Endothelial cell of umbilical vein (primary cell): ENCODE measurements around the gene SDK2. TPM values are rescaled to one million over a fixed set of nuclear protein-coding genes. Genes with fewer than 3 reads are reported as not detected.

Source experiments
- BruUV-seq: library from RNA; stranded (reverse); fragments of 400-500 nt; replicated peaks from 2 replicates; lab custom pipeline; 2021; lab: Mats Ljungman, UMichigan
- CTCF ChIA-PET: fragments of 300-600, 350-600 bp; sonication (Branson Sonifier 250); formaldehyde crosslinking; loops from one replicate; lab custom pipeline; 2021; ENCODE audit warnings: antibody characterized with exemption, inconsistent platforms; lab: Charles Lee
- POLR2A ChIA-PET: fragments of 300-600, 350-600 bp; sonication (Branson Sonifier 250); formaldehyde crosslinking; loops from one replicate; lab custom pipeline; 2021; ENCODE audit warnings: antibody characterized with exemption, inconsistent platforms; lab: Charles Lee
- DNase-seq: peaks from one replicate; pipeline ENCODE4 v3.0.0-alpha.2; 2011; ENCODE audit warnings: low read depth, low spot score
- FAIRE-seq: peaks from 2 replicates; lab custom pipeline; 2011; peaks lifted over from hg19 to GRCh38; lab: Jason Lieb, UNC
- H2AFZ ChIP-seq: 2 replicates; pipeline ENCODE4 v1.6.0; 2012; ENCODE audit warnings: low read depth, low read length, control low read depth, inconsistent platforms
- H3K27ac ChIP-seq: 2 replicates; pipeline ENCODE4 v1.5.1; 2011; ENCODE audit warnings: low read depth, mild to moderate bottlenecking, control low read depth, low read length, moderate library complexity; ENCODE audit not compliant: insufficient read depth
- H3K27me3 ChIP-seq, 2 experiments: 2 replicates each; pipeline versions ENCODE4 v1.6.0 to v1.6.1; 2011; ENCODE audit warnings: low read length in 2 of 2, mixed read lengths in 1 of 2; ENCODE audit not compliant: control insufficient read depth in 2 of 2, insufficient read depth in 2 of 2
- H3K36me3 ChIP-seq, 2 experiments: 2 replicates in 1 of 2; 3 replicates in 1 of 2; pipeline ENCODE4 v1.5.1; 2011; ENCODE audit warnings: low read length in 2 of 2, mild to moderate bottlenecking in 1 of 2, moderate library complexity in 1 of 2; ENCODE audit not compliant: control insufficient read depth in 2 of 2, insufficient read depth in 2 of 2; ENCODE audit errors: extremely low read depth in 1 of 2
- H3K4me1 ChIP-seq: 3 replicates; pipeline ENCODE4 v1.5.1; 2011; ENCODE audit warnings: mild to moderate bottlenecking, low read length; ENCODE audit not compliant: control insufficient read depth, insufficient read depth; ENCODE audit errors: extremely low read depth
- H3K4me2 ChIP-seq: 2 replicates; pipeline ENCODE4 v1.6.1; 2011; ENCODE audit warnings: low read length, control low read depth, mixed read lengths; ENCODE audit not compliant: insufficient read depth
- H3K4me3 ChIP-seq, 3 experiments: fragments of 200-600 bp in 1 of 3; sonication (generic), shearing (Covaris generic) in 1 of 3; replicated peaks in 1 of 3; 2 replicates each; pipeline ENCODE4 v1.5.1; 2011 to 2016; ENCODE audit warnings: control low read depth in 3 of 3, low read length in 3 of 3, mild to moderate bottlenecking in 2 of 3, inconsistent platforms in 1 of 3, low read depth in 1 of 3, moderate library complexity in 1 of 3; ENCODE audit not compliant: insufficient read depth in 1 of 3
- H3K79me2 ChIP-seq: 2 replicates; pipeline ENCODE4 v1.6.0; 2012; ENCODE audit warnings: low read length, inconsistent platforms; ENCODE audit not compliant: control insufficient read depth, insufficient read depth
- H3K9ac ChIP-seq: replicated peaks from 2 replicates; pipeline ENCODE3; 2011; ENCODE audit warnings: low read length, control low read depth; ENCODE audit not compliant: insufficient read depth; ENCODE audit errors: extremely low read depth
- H3K9me1 ChIP-seq: replicated peaks from 3 replicates; pipeline ENCODE4 v1.6.0; 2011; ENCODE audit warnings: mild to moderate bottlenecking, low read length; ENCODE audit not compliant: control insufficient read depth, insufficient read depth; ENCODE audit errors: extremely low read depth
- H3K9me3 ChIP-seq: replicated peaks from 2 replicates; pipeline ENCODE4 v1.5.1; 2012; ENCODE audit warnings: low read length, inconsistent platforms; ENCODE audit not compliant: control insufficient read depth, insufficient read depth
- H4K20me1 ChIP-seq: replicated peaks from 2 replicates; pipeline ENCODE3; 2011; ENCODE audit warnings: mild to moderate bottlenecking, low read length; ENCODE audit not compliant: control insufficient read depth, insufficient read depth; ENCODE audit errors: extremely low read depth
- EZH2 ChIP-seq: IDR thresholded peaks from 2 replicates; pipeline ENCODE4 v1.6.1; 2012; ENCODE audit warnings: borderline replicate concordance, low read depth, mild to moderate bottlenecking, moderate library complexity, low read length, inconsistent platforms; ENCODE audit not compliant: severe bottlenecking
- FOS ChIP-seq: IDR thresholded peaks from 2 replicates; pipeline ENCODE4 v1.6.1; 2011; ENCODE audit warnings: mild to moderate bottlenecking, low read length, moderate library complexity, borderline replicate concordance; ENCODE audit not compliant: insufficient read depth
- GATA2 ChIP-seq: IDR thresholded peaks from 2 replicates; pipeline ENCODE4 v1.7.0; 2011; ENCODE audit warnings: low read depth, mild to moderate bottlenecking, moderate library complexity, mixed read lengths, low read length; ENCODE audit not compliant: insufficient read length, insufficient read depth
- JUN ChIP-seq: IDR thresholded peaks from 2 replicates; pipeline ENCODE4 v1.6.1; 2011; ENCODE audit warnings: borderline replicate concordance, low read depth; ENCODE audit not compliant: insufficient read length, insufficient read depth
- MYC ChIP-seq: IDR thresholded peaks from one replicate; pipeline ENCODE4 v1.6.1; 2011; ENCODE audit warnings: mild to moderate bottlenecking, low read depth, low read length
- POLR2A ChIP-seq: IDR thresholded peaks from 2 replicates; pipeline ENCODE4 v1.6.1; 2012; ENCODE audit warnings: low read depth, mild to moderate bottlenecking, control low read depth, low read length
- POLR2AphosphoS5 ChIP-seq: IDR thresholded peaks from 2 replicates; pipeline ENCODE4 v1.6.1; 2012; ENCODE audit warnings: low read depth, mild to moderate bottlenecking, control low read depth, low read length, moderate library complexity; ENCODE audit not compliant: insufficient read depth
- dilution Hi-C: fragments of 300-500 bp; cut with MboI; formaldehyde crosslinking; loops from one replicate; pipeline ENCODE4 v1.15.0; 2019; ENCODE audit warnings: low sequenced_read_pairs; ENCODE audit not compliant: extremely low pct_ligation_motif_present
- intact Hi-C: fragments of 100-400 bp; cut with micrococcal nuclease; formaldehyde crosslinking; loops from one replicate; pipeline ENCODE4 v1.10.0; 2022
- polyA plus RNA-seq, 4 experiments: library from polyadenylated mRNA; depleted of rRNA in 3 of 4; stranded (reverse) in 3 of 4; unstranded in 1 of 4; fragments of >200 nt; gene quantifications; 2 replicates each; pipeline versions ENCODE4 v1.2.1 to v1.2.3, GENCODE V29; 2011 to 2012; ENCODE audit warnings: missing spikeins in 1 of 4
- total RNA-seq: library from RNA; stranded (reverse); gene quantifications from 2 replicates; pipeline ENCODE4 v1.2.3, GENCODE V29; 2021
- TF ChIP-seq, protein P1 (sequence below): IDR thresholded peaks from 2 replicates; pipeline ENCODE4 v1.6.1; 2011; ENCODE audit not compliant: insufficient read depth, insufficient read length
- TF ChIP-seq, protein P2 (sequence below), 2 donors: IDR thresholded peaks; 1 replicate in 1 of 2; 2 replicates in 1 of 2; pipeline ENCODE4 v1.5.1; 2011; ENCODE audit warnings: low read length in 2 of 2, mild to moderate bottlenecking in 2 of 2, moderate library complexity in 2 of 2, control low read depth in 1 of 2, inconsistent platforms in 1 of 2, low read depth in 1 of 2; ENCODE audit not compliant: insufficient read depth in 1 of 2; ENCODE audit errors: extremely low read depth in 1 of 2

The SDK2 gene
- total and polyA plus RNA-seq, 2 donors (not counting 3 experiments of a cell fraction or from before 2014, with no cell fraction given) = not detected

DNA sequence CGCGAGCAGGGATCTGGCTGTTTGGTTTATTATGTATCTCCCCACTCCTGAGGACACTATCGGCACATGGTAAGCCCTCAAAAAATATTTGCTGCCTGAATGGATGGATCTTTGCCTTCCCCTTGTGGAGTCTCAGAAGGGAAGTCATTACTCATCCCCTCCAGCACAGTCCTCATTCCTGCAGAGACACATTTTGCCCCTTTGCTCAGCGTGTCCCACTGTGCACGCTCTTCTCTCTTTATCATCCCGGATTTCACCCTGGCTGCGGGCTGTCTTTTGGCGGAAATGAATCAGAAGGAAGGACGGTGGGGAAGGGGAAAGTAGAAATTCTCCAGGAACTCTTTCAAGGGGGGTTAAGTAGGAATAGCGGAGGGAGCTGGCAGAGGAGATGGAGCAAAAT is 207.3 kb downstream of the SDK2 start:
- BruUV-seq = no TSS peak
- H3K79me2 ChIP-seq = no peaks in the 10 kb centered on the region
- DNase-seq = no peak
- no peak overlapping the region for H3K4me3 ChIP-seq
- no peak for FAIRE-seq
- H3K9me3 ChIP-seq = no peaks in the 10 kb centered on the region
- H3K27ac ChIP-seq = no peak overlapping the region
- TF ChIP-seq POLR2A = no peak
- no peak for TF ChIP-seq JUN
- no peak for TF ChIP-seq POLR2AphosphoS5
- TF ChIP-seq, protein P1, sequence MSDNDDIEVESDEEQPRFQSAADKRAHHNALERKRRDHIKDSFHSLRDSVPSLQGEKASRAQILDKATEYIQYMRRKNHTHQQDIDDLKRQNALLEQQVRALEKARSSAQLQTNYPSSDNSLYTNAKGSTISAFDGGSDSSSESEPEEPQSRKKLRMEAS = no peak
- no peak for TF ChIP-seq GATA2
- TF ChIP-seq FOS = no peak
- TF ChIP-seq EZH2 = no peak
- no peak for TF ChIP-seq MYC
- TF ChIP-seq, protein P2, sequence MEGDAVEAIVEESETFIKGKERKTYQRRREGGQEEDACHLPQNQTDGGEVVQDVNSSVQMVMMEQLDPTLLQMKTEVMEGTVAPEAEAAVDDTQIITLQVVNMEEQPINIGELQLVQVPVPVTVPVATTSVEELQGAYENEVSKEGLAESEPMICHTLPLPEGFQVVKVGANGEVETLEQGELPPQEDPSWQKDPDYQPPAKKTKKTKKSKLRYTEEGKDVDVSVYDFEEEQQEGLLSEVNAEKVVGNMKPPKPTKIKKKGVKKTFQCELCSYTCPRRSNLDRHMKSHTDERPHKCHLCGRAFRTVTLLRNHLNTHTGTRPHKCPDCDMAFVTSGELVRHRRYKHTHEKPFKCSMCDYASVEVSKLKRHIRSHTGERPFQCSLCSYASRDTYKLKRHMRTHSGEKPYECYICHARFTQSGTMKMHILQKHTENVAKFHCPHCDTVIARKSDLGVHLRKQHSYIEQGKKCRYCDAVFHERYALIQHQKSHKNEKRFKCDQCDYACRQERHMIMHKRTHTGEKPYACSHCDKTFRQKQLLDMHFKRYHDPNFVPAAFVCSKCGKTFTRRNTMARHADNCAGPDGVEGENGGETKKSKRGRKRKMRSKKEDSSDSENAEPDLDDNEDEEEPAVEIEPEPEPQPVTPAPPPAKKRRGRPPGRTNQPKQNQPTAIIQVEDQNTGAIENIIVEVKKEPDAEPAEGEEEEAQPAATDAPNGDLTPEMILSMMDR (IDR thresholded peaks at IDR 0.05; ENCODE audit: extremely low read depth in 1 of 2, insufficient read depth in 1 of 2, low read depth in 1 of 2, low read length in 2 of 2) = no peak
- no peaks in the 10 kb centered on the region for H4K20me1 ChIP-seq
- H2AFZ ChIP-seq = no peak overlapping the region
- no peaks in the 10 kb centered on the region for H3K36me3 ChIP-seq
- H3K9ac ChIP-seq = no peak overlapping the region
- no peak overlapping the region for H3K4me2 ChIP-seq
- ChIA-PET POLR2A (no interaction called here), CTCF (no interaction called here)
- dilution Hi-C loops = no loop called here
- no peaks in the 10 kb centered on the region for H3K9me1 ChIP-seq
- no peaks in the 10 kb centered on the region for H3K27me3 ChIP-seq
- no peaks in the 10 kb centered on the region for H3K4me1 ChIP-seq
- intact Hi-C loops = no loop called here
